Epithelial cell of esophagus (primary cell): ENCODE measurements around the gene GNAT2.

Source experiments
- DNase-seq: peaks from one replicate; pipeline ENCODE4 v3.0.0; 2010; ENCODE audit warnings: low read depth
- H3K4me3 ChIP-seq: 2 replicates; pipeline ENCODE4 v1.5.1; 2011; ENCODE audit warnings: mild to moderate bottlenecking, low read length, control low read depth
- CTCF ChIP-seq: IDR thresholded peaks from 2 replicates; pipeline ENCODE4 v1.5.1; 2011; ENCODE audit warnings: low read depth, mild to moderate bottlenecking, low read length, control low read depth, inconsistent platforms; ENCODE audit not compliant: insufficient read depth; ENCODE audit errors: missing control alignments

Gene GNAT2

GRCh38 chr1:109622895-109623294 is 3.5 kb upstream of the GNAT2 start:
- no peak for TF ChIP-seq CTCF
- no peak for DNase-seq
- no peak overlapping the region for H3K4me3 ChIP-seq

- TF ChIP-seq CTCF: no peak
- no peak overlapping the region for H3K4me3 ChIP-seq
- no peak for DNase-seq
Measured at GRCh38 chr1:109622137-109622892, 2.9 kb upstream of the GNAT2 start.

GRCh38 chr1:109621379-109622136 is 2.1 kb upstream of the GNAT2 start:
- DNase-seq: no peak
- no peak for TF ChIP-seq CTCF

GRCh38 chr1:109620841-109621286 is 1.4 kb upstream of the GNAT2 start:
- peak overlapping the region; percentile 86 for H3K4me3 ChIP-seq
- DNase-seq: peak; percentile 85
- no peak for TF ChIP-seq CTCF

More at GRCh38 chr1:109621379-109622136, 2.1 kb upstream of the GNAT2 start:
- H3K4me3 ChIP-seq: peak overlapping the region; percentile 86

- DNase-seq: peak; percentile 30
- TF ChIP-seq CTCF: no peak
- peak overlapping the region; percentile 86 for H3K4me3 ChIP-seq
Measured at GRCh38 chr1:109620401-109620791, 980 bp upstream of the GNAT2 start.

GRCh38 chr1:109618661-109619575 is 498 bp downstream of the GNAT2 start:
- H3K4me3 ChIP-seq: peak overlapping the region; percentile 86
- DNase-seq: no peak
- TF ChIP-seq CTCF: no peak
